ENCODE data around the gene CYS1. TPM values are rescaled to one million over a fixed set of nuclear protein-coding genes. Genes with fewer than 3 reads are reported as not detected.

The CYS1 gene
- total RNA-seq, 2 experiments from 2014 or later, result 0.68 TPM; not detected in 1

- H3K9me3 ChIP-seq (ENCODE audit: low read length), result no peaks in the 10 kb centered on the region
- POLR2A ChIA-PET, result no interaction called here
- H3K4me2 ChIP-seq (ENCODE audit: low read length), result no peak overlapping the region
- CTCF ChIA-PET (ENCODE audit: unreplicated experiment), result no interaction called here
- no peak overlapping the region for H3K27ac ChIP-seq (ENCODE audit: low read depth, low read length, poor library complexity, severe bottlenecking)
- H2AFZ ChIP-seq (ENCODE audit: low read length), result no peak overlapping the region
- no peaks in the 10 kb centered on the region for H3K4me1 ChIP-seq (ENCODE audit: insufficient read depth, low read length, poor library complexity, severe bottlenecking)
- intact Hi-C loops (cut with micrococcal nuclease; ENCODE audit: unreplicated experiment), result no loop called here
- H4K20me1 ChIP-seq (ENCODE audit: insufficient read depth, low read length), result no peaks in the 10 kb centered on the region
- TF ChIP-seq, protein P1, sequence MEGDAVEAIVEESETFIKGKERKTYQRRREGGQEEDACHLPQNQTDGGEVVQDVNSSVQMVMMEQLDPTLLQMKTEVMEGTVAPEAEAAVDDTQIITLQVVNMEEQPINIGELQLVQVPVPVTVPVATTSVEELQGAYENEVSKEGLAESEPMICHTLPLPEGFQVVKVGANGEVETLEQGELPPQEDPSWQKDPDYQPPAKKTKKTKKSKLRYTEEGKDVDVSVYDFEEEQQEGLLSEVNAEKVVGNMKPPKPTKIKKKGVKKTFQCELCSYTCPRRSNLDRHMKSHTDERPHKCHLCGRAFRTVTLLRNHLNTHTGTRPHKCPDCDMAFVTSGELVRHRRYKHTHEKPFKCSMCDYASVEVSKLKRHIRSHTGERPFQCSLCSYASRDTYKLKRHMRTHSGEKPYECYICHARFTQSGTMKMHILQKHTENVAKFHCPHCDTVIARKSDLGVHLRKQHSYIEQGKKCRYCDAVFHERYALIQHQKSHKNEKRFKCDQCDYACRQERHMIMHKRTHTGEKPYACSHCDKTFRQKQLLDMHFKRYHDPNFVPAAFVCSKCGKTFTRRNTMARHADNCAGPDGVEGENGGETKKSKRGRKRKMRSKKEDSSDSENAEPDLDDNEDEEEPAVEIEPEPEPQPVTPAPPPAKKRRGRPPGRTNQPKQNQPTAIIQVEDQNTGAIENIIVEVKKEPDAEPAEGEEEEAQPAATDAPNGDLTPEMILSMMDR (conservative IDR thresholded peaks at IDR 0.05; ENCODE audit: low read length), result no peak
- TF ChIP-seq EZH2phosphoT487 (IDR thresholded peaks at IDR 0.05; ENCODE audit: borderline replicate concordance, low read depth, low read length), result no peak
- H3K4me3 ChIP-seq (ENCODE audit: low read depth, low read length, poor library complexity, severe bottlenecking), result no peak overlapping the region
- no peaks in the 10 kb centered on the region for H3K36me3 ChIP-seq (ENCODE audit: insufficient read depth, low read length)
- no peak for DNase-seq (ENCODE audit: low spot score)
- no TSS peak for BruUV-seq (replicated peaks)
- H3K79me2 ChIP-seq (ENCODE audit: insufficient read depth, low read depth, low read length), result no peaks in the 10 kb centered on the region
- no peaks in the 10 kb centered on the region for H3K9me2 ChIP-seq (ENCODE audit: insufficient read depth, low read length)
These were observed 42.1 kb downstream of the CYS1 start for GRCh38 chr2:10038123-10038522.

DNA sequence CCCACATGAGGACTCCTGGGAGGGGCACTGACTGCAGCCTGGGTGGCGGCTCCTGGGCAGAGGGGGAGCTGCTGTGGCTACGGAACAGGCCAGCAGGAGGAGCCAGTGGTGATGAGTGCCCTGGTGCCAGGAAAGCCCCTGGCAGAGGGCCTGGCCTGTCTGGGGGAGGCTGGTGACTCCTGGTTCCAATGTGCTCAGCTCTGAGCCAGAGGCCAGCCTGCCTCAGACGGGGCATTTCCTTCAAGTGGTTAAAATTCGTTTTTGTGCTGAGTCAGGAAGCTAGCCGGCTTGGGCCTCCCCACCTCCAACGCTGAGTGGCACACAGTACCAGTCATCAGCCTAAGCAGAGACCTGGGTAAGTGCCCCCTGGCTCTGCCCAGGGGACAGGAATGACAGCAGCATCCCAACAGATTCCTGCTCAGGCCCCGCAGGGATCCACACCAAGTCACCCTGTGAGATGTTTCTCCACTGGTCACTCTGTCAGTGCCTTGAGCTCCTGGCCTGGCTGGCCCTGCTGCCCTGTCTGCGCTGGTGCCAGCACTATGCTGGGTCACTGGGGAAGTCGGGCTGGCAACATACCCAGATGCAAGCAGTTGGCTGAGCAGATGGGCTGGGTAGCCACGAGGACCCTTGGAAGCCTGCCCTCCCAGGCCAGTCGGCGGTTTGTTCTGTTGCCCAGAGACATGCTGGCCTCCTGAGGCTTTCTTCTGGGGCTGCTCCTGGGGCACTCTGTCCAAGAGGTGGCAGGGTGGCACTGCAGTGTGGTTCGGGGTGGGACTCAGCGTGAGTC, 43.9 kb downstream of the CYS1 start:
- no peaks in the 10 kb centered on the region for H3K9me2 ChIP-seq (ENCODE audit: insufficient read depth, low read length)
- TF ChIP-seq, protein P1 (conservative IDR thresholded peaks at IDR 0.05; ENCODE audit: low read length), result peak; percentile 55
- no peak for TF ChIP-seq EZH2phosphoT487 (IDR thresholded peaks at IDR 0.05; ENCODE audit: borderline replicate concordance, low read depth, low read length)
- CTCF ChIA-PET (ENCODE audit: unreplicated experiment), result no interaction called here
- H3K4me2 ChIP-seq (ENCODE audit: low read length), result no peak overlapping the region
- H3K79me2 ChIP-seq (ENCODE audit: insufficient read depth, low read depth, low read length), result no peaks in the 10 kb centered on the region
- no peaks in the 10 kb centered on the region for H3K36me3 ChIP-seq (ENCODE audit: insufficient read depth, low read length)
- peak; percentile 13 for DNase-seq (ENCODE audit: low spot score)
- no peaks in the 10 kb centered on the region for H4K20me1 ChIP-seq (ENCODE audit: insufficient read depth, low read length)
- BruUV-seq (replicated peaks), result no TSS peak
- POLR2A ChIA-PET, result interaction anchor here (0.6 to 1.3 kb wide), 2 partner anchors 15 to 222 kb away, joined by 3 to 4 read pairs; no protein-coding TSS in a partner anchor
- no peaks in the 10 kb centered on the region for H3K9me3 ChIP-seq (ENCODE audit: low read length)
- no peak overlapping the region for H3K27ac ChIP-seq (ENCODE audit: low read depth, low read length, poor library complexity, severe bottlenecking)
- H3K4me1 ChIP-seq (ENCODE audit: insufficient read depth, low read length, poor library complexity, severe bottlenecking), result no peaks in the 10 kb centered on the region
- no peak overlapping the region for H3K4me3 ChIP-seq (ENCODE audit: low read depth, low read length, poor library complexity, severe bottlenecking)
- intact Hi-C loops (cut with micrococcal nuclease; ENCODE audit: unreplicated experiment), result no loop called here
- H2AFZ ChIP-seq (ENCODE audit: low read length), result no peak overlapping the region

- intact Hi-C loops (cut with micrococcal nuclease; ENCODE audit: unreplicated experiment), result no loop called here
- H3K4me2 ChIP-seq (ENCODE audit: low read length), result no peak overlapping the region
- H3K79me2 ChIP-seq (ENCODE audit: insufficient read depth, low read depth, low read length), result no peaks in the 10 kb centered on the region
- H4K20me1 ChIP-seq (ENCODE audit: insufficient read depth, low read length), result no peaks in the 10 kb centered on the region
- no peak for DNase-seq (ENCODE audit: low spot score)
- no peaks in the 10 kb centered on the region for H3K4me1 ChIP-seq (ENCODE audit: insufficient read depth, low read length, poor library complexity, severe bottlenecking)
- POLR2A ChIA-PET, result interaction anchor here (1.3 kb wide), 1 partner anchor 15 kb away, joined by 4 read pairs; no protein-coding TSS in a partner anchor
- no peak overlapping the region for H2AFZ ChIP-seq (ENCODE audit: low read length)
- H3K9me2 ChIP-seq (ENCODE audit: insufficient read depth, low read length), result no peaks in the 10 kb centered on the region
- no peak overlapping the region for H3K4me3 ChIP-seq (ENCODE audit: low read depth, low read length, poor library complexity, severe bottlenecking)
- CTCF ChIA-PET (ENCODE audit: unreplicated experiment), result no interaction called here
- no peaks in the 10 kb centered on the region for H3K36me3 ChIP-seq (ENCODE audit: insufficient read depth, low read length)
- H3K9me3 ChIP-seq (ENCODE audit: low read length), result no peaks in the 10 kb centered on the region
- TF ChIP-seq, protein P1 (conservative IDR thresholded peaks at IDR 0.05; ENCODE audit: low read length), result no peak
- TF ChIP-seq EZH2phosphoT487 (IDR thresholded peaks at IDR 0.05; ENCODE audit: borderline replicate concordance, low read depth, low read length), result no peak
- H3K27ac ChIP-seq (ENCODE audit: low read depth, low read length, poor library complexity, severe bottlenecking), result no peak overlapping the region
- no TSS peak for BruUV-seq (replicated peaks)
These were observed 44.6 kb downstream of the CYS1 start for GRCh38 chr2:10035633-10036032.
